Muscle of back (tissue), 13 donors: ENCODE data around the gene TUB. TPM values are rescaled to one million over a fixed set of nuclear protein-coding genes. Genes with fewer than 3 reads are reported as not detected.

Experiments
- DNase-seq, 3 donors: peaks; one replicate each; pipeline versions ENCODE4 v3.0.0 to v3.0.0-alpha.2; 2013
- long read RNA-seq, 9 donors: transcript quantifications; one replicate each; lab custom pipeline, GENCODE V29; 2026
- polyA plus RNA-seq, 10 donors: library from polyadenylated mRNA; unstranded; fragments of 120-200 nt; gene quantifications; one replicate each; pipeline ENCODE4 v1.2.1, GENCODE V29; 2013; ENCODE audit not compliant: insufficient read length in 10 of 10

The TUB gene
- polyA plus RNA-seq = 10 to 100 TPM; 11.4 to 21.2 (median 13.1) TPM
- long read RNA-seq, donor 1, partial matches to known transcripts = 0 of 1 reads
- long read RNA-seq, donor 1, other reads (novel, unspliced or antisense) = 0 of 1 reads
- long read RNA-seq, donor 2 = 0 reads
- long read RNA-seq, donor 3 = 0 reads
- long read RNA-seq, donor 4 = 0 reads
- long read RNA-seq, donor 5 = 0 reads
- long read RNA-seq, donor 6, partial matches to known transcripts = 0 of 3 reads
- long read RNA-seq, donor 6, other reads (novel, unspliced or antisense) = 0 of 3 reads
- long read RNA-seq, donor 7, partial matches to known transcripts = 0 of 2 reads
- long read RNA-seq, donor 7, other reads (novel, unspliced or antisense) = 0 of 2 reads
- long read RNA-seq, donor 8 = 0 reads
- long read RNA-seq, donor 9 = 0 reads

- peak; percentile 29 to 81 (median 62) for DNase-seq
Observed at GRCh38 chr11:8080674-8081590, at the start of gene TUB. TUB (plus strand) TSS chr11:8081211; CDS start chr11:8081511, 300 bp downstream.

- no peak for DNase-seq
Observed at GRCh38 chr11:8031248-8032115, 49.5 kb upstream of the TUB start.

- DNase-seq = no peak
Observed at GRCh38 chr11:8032122-8032521, 48.9 kb upstream of the TUB start.

GRCh38 chr11:8032576-8033304 lies 48.3 kb upstream of the TUB start:
- DNase-seq = no peak

GRCh38 chr11:8033305-8034105 lies 47.5 kb upstream of the TUB start:
- DNase-seq = peak; percentile 79 to 91 (median 87)

- DNase-seq = no peak
Observed at GRCh38 chr11:8034106-8034585, 46.9 kb upstream of the TUB start.

GRCh38 chr11:8034604-8035190 lies 46.3 kb upstream of the TUB start:
- no peak for DNase-seq

GRCh38 chr11:8035200-8035855 lies 45.7 kb upstream of the TUB start:
- DNase-seq = no peak

GRCh38 chr11:8036002-8036802 lies 44.8 kb upstream of the TUB start:
- no peak for DNase-seq

- DNase-seq = no peak
Observed at GRCh38 chr11:8036986-8037385, 44.0 kb upstream of the TUB start.

- DNase-seq = no peak
Observed at GRCh38 chr11:8038393-8038792, 42.6 kb upstream of the TUB start.

GRCh38 chr11:8038811-8039529 lies 42.0 kb upstream of the TUB start:
- DNase-seq = no peak

GRCh38 chr11:8039530-8040260 lies 41.3 kb upstream of the TUB start:
- no peak for DNase-seq

- DNase-seq = no peak
Observed at GRCh38 chr11:8040261-8040920, 40.6 kb upstream of the TUB start.

- DNase-seq = no peak
Observed at GRCh38 chr11:8040921-8041285, 40.1 kb upstream of the TUB start.

GRCh38 chr11:8041576-8041975 lies 39.4 kb upstream of the TUB start:
- DNase-seq = no peak
